ENCODE results near the gene MAN2A1.

- no peak for TF ChIP-seq POLR2A (IDR thresholded peaks at IDR 0.05; ENCODE audit: low read depth, low read length)
- no peak for TF ChIP-seq SPI1 (IDR thresholded peaks at IDR 0.05; ENCODE audit: low read depth, low read length)
- no peak for TF ChIP-seq POLR2AphosphoS5 (IDR thresholded peaks at IDR 0.05; ENCODE audit: low read depth, low read length)
- TF ChIP-seq TAF1 (IDR thresholded peaks at IDR 0.05; ENCODE audit: low read depth, low read length) = no peak
Observed at GRCh38 chr5:109655841-109656240, 33.9 kb upstream of the MAN2A1 start.

Measured in GM12891 (cell line).